Measurements from ENCODE around the gene MT1G. TPM values are rescaled to one million over a fixed set of nuclear protein-coding genes. Genes with fewer than 3 reads are reported as not detected.
"Not testable (repeated sequence)": the region's sequence is repeated elsewhere in the genome, so short reads cannot be mapped to it uniquely, and the experiment has no call there.

Gene MT1G
- total RNA-seq, 2 experiments from 2014 or later: 8.0 to 10.2 TPM

DNA sequence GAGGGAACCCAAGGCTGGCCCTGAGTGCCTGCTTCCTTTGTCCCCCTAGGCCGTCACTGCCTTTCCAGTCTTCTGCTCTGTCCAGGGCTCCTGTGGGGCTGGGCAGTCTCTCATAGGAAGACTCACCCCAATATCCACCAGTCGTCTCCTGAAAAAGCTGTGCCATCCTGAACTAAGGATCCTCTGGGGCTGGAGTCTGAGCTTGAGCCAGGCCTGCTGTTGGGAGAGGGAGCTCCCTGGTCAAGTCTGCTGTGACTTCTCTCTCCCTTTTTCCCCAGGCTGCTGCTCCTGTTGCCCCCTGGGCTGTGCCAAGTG, 2.7 kb upstream of the MT1G start:
- no peak for DNase-seq
- Mint-ChIP-seq H3K27ac (no peak overlapping the region), H3K9me3 (no peaks in the 10 kb centered on the region), H3K36me3 (ENCODE audit: low read depth) (peaks cover 2% of the 10 kb centered on the region), H3K4me1 (peaks cover 47% of the 10 kb centered on the region), H3K27me3 (peaks cover 82% of the 10 kb centered on the region), H3K4me3 (no peak overlapping the region)
- ChIA-PET CTCF (interaction anchor here (1.0 to 1.6 kb wide), 3 partner anchors 12 to 38 kb away, joined by 4 to 5 read pairs (median 4); partner anchors contain the start of gene MT1X), POLR2A (no interaction called here)

DNA sequence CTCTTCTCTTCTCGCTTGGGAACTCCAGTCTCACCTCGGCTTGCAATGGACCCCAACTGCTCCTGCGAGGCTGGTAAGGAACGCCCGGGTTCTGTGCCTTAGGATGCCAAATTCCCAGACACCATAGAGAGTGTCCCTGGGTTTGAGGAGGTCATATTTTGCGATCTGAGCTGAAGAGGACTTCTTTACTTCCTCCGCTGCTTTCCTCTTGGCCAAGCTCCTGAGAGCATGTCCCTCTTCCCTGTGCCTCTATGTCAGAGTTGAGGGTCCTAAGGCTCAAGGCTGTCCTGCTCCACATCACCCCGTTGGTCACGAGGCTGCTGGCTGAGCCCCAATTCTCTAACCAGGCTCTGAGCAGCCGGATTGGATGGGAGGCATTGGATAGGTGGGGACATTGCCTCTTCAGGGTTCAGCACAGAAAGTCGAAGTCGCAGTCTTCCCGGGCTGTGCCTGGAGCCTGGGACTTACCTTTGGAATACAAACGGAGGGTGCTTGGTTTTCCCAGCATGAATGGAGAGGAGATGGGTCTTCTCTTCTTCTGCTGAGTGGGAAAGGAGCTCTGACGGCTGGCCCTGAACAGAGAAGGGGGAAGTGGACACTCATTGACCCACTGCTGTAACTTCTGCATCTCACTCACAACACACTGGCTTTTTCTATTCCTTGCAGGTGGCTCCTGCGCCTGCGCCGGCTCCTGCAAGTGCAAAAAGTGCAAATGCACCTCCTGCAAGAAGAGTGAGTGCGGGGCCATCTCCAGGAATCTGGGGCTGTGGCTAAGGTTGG, 2.2 kb upstream of the MT1G start:
- Mint-ChIP-seq H3K27me3 (peaks cover 82% of the 10 kb centered on the region), H3K27ac (no peak overlapping the region), H3K9me3 (no peaks in the 10 kb centered on the region), H3K4me3 (no peak overlapping the region), H3K4me1 (peaks cover 42% of the 10 kb centered on the region), H3K36me3 (ENCODE audit: low read depth) (peaks cover 2% of the 10 kb centered on the region)
- ChIA-PET CTCF (interaction anchor here (0.6 to 1.6 kb wide), 4 partner anchors 8 to 429 kb away, joined by 3 to 5 read pairs (median 4); partner anchors contain the start of gene MT1X), POLR2A (no interaction called here)
- no peak for DNase-seq

DNA sequence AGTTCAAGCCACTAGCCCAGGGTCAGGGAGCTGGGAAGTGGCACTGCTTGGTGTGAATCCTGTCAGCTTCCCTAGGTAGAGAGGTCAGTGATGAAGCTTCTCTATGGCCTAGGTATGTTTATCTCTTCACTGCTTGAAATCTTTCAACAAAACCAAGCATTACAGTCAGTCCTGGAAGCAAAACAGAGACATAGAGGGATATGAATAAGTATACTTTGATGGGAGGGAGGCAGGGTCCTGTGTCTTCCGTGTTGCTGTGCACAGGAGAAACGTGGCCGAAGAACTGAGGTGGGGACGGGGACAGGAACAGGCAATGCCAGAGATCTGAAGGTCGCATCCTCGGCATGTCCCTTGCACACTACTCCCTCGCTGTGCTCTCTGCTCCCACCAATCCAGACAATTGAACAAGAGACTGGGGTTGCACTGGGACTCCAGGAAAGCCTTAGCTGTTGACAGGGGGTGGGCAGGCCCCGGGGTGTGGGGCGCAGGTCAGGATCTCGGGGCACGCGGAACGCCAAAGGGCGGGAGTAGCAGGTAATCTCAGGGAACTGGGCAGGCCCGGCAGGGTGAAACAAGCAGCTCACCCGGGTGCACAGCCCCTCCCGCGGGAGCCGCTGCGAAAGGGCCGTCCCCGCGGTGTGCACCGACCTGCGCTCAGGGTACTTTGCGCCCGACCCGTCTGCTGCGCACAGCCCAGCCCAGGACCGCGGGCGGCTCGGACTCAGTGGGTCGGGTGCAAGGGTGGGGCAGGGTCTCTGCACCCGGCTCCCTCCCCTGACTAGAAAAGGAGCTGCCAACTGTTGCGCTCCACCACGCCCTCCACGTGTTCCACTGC, 1.4 kb upstream of the MT1G start, which contains the start of gene MT1H:
Gene MT1H (plus strand): TSS at position 810 of the 835 bp plus-strand sequence. CDS start 71 bp downstream, outside the sequence.
- Mint-ChIP-seq H3K4me1 (peaks cover 35% of the 10 kb centered on the region), H3K27ac (no peak within 1 kb of the TSS), H3K27me3 (peaks cover 83% of the 10 kb centered on the region), H3K36me3 (ENCODE audit: low read depth) (peaks cover 2% of the 10 kb centered on the region), H3K4me3 (no peak within 1 kb of the TSS), H3K9me3 (no peaks in the 10 kb centered on the region)
- POLR2A ChIA-PET: interaction anchor here (1.3 kb wide), 1 partner anchor 11 kb away, joined by 3 read pairs; no protein-coding TSS in a partner anchor
- CTCF ChIA-PET: interaction anchor here (0.6 to 1.6 kb wide), 5 partner anchors 8 to 430 kb away, joined by 3 to 5 read pairs (median 3); partner anchors contain the start of gene MT1X
- peak; percentile 17 for DNase-seq

DNA sequence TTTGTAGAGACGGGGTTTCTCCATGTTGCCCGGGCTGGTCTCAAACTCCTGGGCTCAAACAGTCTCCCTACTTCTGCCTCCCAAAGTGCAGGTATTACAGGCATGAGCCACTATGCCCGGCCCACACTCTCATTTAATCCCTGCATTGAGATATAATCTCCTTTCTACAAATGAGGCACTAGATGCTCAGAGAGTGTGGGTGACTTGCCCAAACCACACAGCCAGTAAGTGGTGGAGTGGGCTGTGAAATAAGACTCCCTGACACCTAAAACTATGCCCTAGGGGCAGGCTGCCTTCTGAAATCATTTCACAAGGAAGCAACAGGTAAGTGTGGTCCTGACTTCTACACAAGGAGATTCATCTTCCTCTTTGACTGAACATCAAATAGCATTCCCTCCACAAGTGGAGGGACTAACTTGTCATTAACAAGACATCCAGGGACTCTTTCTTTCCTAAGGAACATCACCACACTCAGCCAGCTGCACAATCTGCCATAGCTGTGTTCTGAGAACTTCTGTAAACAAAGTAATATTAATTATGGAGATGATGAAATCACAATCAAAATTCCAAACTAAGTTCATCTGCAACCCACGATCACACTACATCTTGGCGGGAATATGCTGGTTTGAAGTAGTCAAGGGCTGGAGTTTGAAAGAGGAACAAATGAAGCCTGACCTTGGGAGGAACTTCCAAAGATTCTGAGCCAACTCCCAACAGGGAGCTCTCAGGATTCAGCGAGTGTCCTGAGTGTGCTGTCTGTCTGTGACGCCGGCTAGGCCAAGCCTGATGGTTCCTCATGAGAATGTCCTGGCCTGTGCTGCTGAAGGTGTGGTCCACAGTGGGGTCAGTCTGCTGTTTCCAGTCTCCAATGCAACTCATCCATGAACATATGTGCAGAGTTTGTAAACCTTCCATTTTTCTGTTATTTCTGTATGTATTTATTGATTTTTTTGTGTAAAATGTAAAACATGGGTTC, 2.3 kb downstream of the MT1G start:
- CTCF ChIA-PET: interaction anchor here (0.5 kb wide), 1 partner anchor 148 kb away, joined by 3 read pairs; no protein-coding TSS in a partner anchor
- DNase-seq; H3K4me3 Mint-ChIP-seq; H3K27ac Mint-ChIP-seq; H3K9me3 Mint-ChIP-seq; POLR2A ChIA-PET; H3K36me3 Mint-ChIP-seq (ENCODE audit: low read depth): not testable (repeated sequence)
- Mint-ChIP-seq H3K27me3 (peaks cover 63% of the 10 kb centered on the region), H3K4me1 (peaks cover 51% of the 10 kb centered on the region)

DNA sequence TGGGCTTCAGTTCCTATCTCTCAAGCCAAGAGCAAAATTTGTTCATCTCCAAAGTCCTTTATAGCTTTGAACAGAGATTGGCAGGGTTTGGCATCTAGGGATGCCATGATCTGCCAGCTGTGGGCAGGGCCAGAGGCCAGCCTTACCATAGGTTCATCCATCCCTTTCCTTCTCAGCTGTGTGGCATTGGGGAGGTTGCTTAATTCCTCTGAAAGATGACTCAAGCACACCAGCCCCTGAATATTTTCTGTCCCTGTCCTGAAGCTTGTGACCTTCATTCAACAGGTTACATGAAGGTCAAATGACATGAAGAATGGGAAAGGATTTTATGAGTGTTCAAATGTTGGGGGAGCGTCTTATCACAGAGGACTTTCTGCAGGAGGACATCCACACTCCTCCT, 3.4 kb downstream of the MT1G start:
- peaks cover 46% of the 10 kb centered on the region for H3K4me1 Mint-ChIP-seq
- H3K36me3 Mint-ChIP-seq (ENCODE audit: low read depth): peaks cover 2% of the 10 kb centered on the region
- no peak for DNase-seq
- no peaks in the 10 kb centered on the region for H3K9me3 Mint-ChIP-seq
- ChIA-PET POLR2A (interaction anchor here (0.6 kb wide), 1 partner anchor 34 kb away, joined by 5 read pairs; no protein-coding TSS in a partner anchor), CTCF (interaction anchor here (1.0 to 1.2 kb wide), 3 partner anchors 11 to 143 kb away, joined by 3 to 4 read pairs (median 3); no protein-coding TSS in a partner anchor)
- H3K27me3 Mint-ChIP-seq: peaks cover 56% of the 10 kb centered on the region
- no peak overlapping the region for H3K27ac Mint-ChIP-seq
- no peak overlapping the region for H3K4me3 Mint-ChIP-seq

DNA sequence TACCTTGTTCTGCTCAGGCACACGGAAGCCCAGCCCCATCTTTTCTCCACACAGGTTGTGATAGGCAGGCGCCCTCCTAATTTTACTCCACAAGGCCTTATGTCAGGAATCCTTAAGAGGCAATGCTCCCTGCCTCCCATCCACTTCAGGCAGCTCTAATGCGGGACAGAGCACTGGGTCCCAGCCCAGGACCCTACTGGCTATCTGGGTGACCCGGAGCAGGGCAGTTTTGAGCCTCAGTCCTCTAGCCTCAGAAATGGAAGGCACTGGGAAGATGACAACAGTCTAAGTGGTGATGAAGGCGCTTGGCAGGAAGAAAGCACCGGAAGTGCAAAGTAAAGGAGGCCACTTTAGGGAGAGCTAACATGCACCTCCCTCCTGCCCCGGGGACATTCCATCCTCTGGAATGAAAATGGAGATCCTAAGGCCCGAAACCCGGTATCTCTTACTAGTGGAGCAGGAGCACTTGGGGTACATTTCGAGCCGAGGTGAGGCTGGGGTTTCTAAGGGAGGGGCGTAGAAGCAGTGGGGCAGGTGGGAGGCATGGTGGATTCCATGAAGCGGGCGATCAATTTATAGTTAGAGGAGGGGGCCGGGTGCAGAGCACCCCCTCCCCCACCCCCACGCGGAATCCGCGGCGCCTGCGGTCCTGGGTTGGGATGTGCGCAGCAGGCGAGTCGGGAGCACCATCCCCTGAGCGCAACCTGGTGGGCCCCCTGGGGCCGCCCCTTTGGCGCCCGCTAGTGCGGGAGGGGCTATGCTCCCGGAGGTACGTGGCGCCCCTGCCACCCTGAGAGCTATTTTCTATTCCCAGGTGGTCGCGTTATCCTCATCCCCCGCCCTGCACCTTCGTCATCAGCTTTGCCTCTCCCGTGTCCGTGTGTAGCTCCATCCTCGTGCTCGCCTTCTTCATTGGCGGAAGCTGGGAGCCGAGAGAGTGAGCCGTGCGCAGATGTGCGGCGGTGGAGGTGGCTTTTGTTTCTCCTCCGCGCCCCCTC, 5.2 kb downstream of the MT1G start:
- Mint-ChIP-seq H3K4me3 (peak overlapping the region; percentile 74), H3K27ac (peak overlapping the region; percentile 81), H3K4me1 (peaks cover 43% of the 10 kb centered on the region), H3K36me3 (ENCODE audit: low read depth) (no peaks in the 10 kb centered on the region), H3K27me3 (peaks cover 40% of the 10 kb centered on the region), H3K9me3 (no peaks in the 10 kb centered on the region)
- CTCF ChIA-PET: interaction anchor here (0.7 to 1.8 kb wide), 6 partner anchors 9 to 86 kb away, joined by 3 to 4 read pairs (median 3); no protein-coding TSS in a partner anchor
- POLR2A ChIA-PET: no interaction called here
- DNase-seq: peak; percentile 43

DNA sequence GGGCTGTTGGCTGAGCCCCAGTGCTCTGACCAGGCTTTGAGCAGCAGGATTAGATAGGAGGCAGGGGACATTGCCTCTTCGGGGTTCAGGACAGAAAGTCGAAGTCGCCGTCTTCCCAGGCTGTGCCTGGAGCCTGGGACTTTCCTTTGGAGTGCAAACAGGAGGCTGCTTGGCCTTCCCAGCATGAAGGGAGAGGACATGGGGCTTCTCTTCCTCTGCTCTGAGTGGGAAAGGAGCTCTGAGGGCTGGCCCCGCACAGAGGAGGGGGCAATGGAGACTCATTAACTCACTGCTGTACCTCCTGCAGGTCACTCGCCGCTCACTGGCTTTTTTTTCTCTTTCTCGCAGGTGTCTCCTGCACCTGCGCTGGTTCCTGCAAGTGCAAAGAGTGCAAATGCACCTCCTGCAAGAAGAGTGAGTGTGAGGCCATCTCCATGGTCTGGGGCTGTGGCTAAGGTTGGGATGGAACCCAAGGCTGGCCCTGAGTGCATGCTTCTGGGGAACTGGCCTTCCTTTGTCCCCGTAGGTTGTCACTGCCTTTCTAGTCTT, 9.5 kb downstream of the MT1G start:
- Mint-ChIP-seq H3K9me3 (no peaks in the 10 kb centered on the region), H3K27ac (peak overlapping the region; percentile 87), H3K27me3 (peaks cover 6% of the 10 kb centered on the region), H3K4me1 (peaks cover 34% of the 10 kb centered on the region), H3K36me3 (ENCODE audit: low read depth) (no peaks in the 10 kb centered on the region), H3K4me3 (peak overlapping the region; percentile 92)
- POLR2A ChIA-PET: no interaction called here
- DNase-seq: no peak
- CTCF ChIA-PET: no interaction called here

DNA sequence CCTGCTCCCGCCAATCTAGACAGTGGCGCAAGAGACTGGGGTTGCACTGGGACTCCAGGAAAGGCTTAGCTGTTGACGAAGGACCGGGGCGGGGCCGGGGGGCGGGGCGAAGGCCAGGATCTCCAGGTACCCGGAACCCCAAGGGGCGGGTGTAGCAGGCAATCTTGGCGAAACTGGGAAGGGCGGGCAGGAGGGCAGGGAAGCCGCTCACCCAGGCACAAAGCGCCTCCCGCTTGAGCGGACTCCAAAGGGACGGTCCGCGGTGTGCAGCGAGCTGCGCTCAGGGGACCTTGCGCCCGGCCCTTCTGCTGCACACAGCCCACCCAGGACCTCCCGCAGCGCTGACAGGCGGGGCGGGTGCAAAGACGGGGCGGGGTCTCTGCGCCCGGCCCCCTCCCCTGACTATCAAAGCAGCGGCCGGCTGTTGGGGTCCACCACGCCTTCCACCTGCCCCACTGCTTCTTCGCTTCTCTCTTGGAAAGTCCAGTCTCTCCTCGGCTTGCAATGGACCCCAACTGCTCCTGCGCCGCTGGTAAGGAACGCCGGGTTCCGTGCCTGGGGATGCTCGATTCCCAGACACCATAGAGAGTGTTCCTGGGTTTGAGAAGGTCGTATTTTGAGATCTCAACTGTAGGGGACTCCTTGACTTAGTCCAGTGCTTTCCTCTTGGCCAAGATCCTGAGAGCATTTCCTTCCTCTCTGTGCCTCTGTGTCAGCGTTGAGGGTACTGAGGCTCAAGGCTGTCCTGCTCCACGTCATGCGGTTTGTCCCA, 10.1 kb downstream of the MT1G start, which contains the start of gene MT1F:
Gene MT1F (plus strand): TSS at position 405 of the 772 bp plus-strand sequence. CDS start 100 bp downstream, at position 505.
- POLR2A ChIA-PET: no interaction called here
- CTCF ChIA-PET: no interaction called here
- peaks cover 10% of the 10 kb centered on the region for H3K27me3 Mint-ChIP-seq
- peak within 1 kb of the TSS; percentile 87 for H3K27ac Mint-ChIP-seq
- H3K4me1 Mint-ChIP-seq: peaks cover 30% of the 10 kb centered on the region
- DNase-seq: peak; percentile 74
- H3K36me3 Mint-ChIP-seq (ENCODE audit: low read depth): no peaks in the 10 kb centered on the region
- H3K9me3 Mint-ChIP-seq: no peaks in the 10 kb centered on the region
- H3K4me3 Mint-ChIP-seq: peak within 1 kb of the TSS; percentile 92

DNA sequence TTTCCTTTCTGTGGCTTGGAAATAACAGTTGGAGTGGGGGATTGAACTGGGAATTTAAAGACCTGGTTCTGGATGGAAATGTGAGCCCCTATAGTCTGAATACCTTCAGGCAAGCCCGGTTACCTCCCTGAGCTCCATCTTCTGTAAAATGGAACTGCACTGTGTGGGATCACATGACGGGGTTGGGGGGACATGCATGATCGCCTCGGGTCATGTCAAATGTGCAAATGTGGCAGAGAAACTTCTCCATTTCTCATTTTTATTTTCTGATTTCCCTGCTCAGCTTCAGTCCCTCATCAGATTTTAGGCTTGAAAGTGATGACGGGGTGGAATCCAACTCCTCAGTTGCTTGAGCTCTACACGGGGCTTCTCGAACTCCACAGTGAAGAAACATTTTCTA, 14.6 kb downstream of the MT1G start:
- Mint-ChIP-seq H3K27me3 (peaks cover 35% of the 10 kb centered on the region), H3K4me1 (peaks cover 10% of the 10 kb centered on the region), H3K4me3 (no peak overlapping the region), H3K36me3 (ENCODE audit: low read depth) (no peaks in the 10 kb centered on the region), H3K27ac (no peak overlapping the region), H3K9me3 (no peaks in the 10 kb centered on the region)
- DNase-seq: no peak
- ChIA-PET POLR2A (no interaction called here), CTCF (interaction anchor here (0.9 to 1.7 kb wide), 3 partner anchors 10 to 23 kb away, joined by 3 to 5 read pairs (median 3); no protein-coding TSS in a partner anchor)

DNA sequence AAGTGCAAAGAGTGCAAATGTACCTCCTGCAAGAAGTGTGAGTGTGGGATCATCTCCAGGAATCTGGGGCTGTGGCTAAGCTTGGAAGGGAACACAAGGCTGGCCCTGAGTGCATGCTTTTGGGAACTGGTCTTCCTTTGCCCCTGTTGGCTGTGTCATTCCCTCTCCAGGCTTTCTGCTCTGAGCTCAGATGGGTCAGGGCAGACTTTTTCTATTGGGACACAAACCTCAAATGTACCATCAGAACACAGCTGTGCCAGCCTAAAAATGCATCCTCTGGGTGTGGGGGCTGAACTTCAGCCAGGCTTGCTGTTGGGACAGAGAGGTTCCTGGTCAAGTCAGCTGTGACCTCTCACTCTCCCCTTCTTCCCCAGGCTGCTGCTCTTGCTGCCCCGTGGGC, 15.3 kb downstream of the MT1G start:
- peaks cover 39% of the 10 kb centered on the region for H3K27me3 Mint-ChIP-seq
- H3K4me3 Mint-ChIP-seq: no peak overlapping the region
- DNase-seq: no peak
- H3K9me3 Mint-ChIP-seq: no peaks in the 10 kb centered on the region
- CTCF ChIA-PET: interaction anchor here (0.9 kb wide), 1 partner anchor 22 kb away, joined by 3 read pairs; no protein-coding TSS in a partner anchor
- POLR2A ChIA-PET: no interaction called here
- no peak overlapping the region for H3K27ac Mint-ChIP-seq
- no peaks in the 10 kb centered on the region for H3K36me3 Mint-ChIP-seq (ENCODE audit: low read depth)
- H3K4me1 Mint-ChIP-seq: peaks cover 6% of the 10 kb centered on the region

Data from activated CD4-positive, alpha-beta T cell treated with anti-CD3 and anti-CD28 coated beads, Interleukin-2, amount 10 ng/mL, durations not matched to agents 7 days and 5 days (primary cell).